DMS53 treated with DMSO at 0.1 percent for 48 hours (cell line): ENCODE data around the gene LZTS3.
"Not testable (repeated sequence)": the region's sequence is repeated elsewhere in the genome, so short reads cannot be mapped to it uniquely, and the experiment has no call there.

Experiments
- DNase-seq: peaks from one replicate; lab custom pipeline; 2025; ENCODE audit not compliant: unreplicated experiment; lab: John Stamatoyannopoulos, UW

LZTS3 gene

GRCh38 chr20:3168079-3168828, 5.1 kb downstream of the LZTS3 start:
- peak; percentile 81 for DNase-seq

GRCh38 chr20:3167738-3168078, 5.6 kb downstream of the LZTS3 start:
- no peak for DNase-seq

- DNase-seq: no peak
These were observed 6.4 kb downstream of the LZTS3 start for GRCh38 chr20:3166913-3167342.

- no peak for DNase-seq
These were observed 6.9 kb downstream of the LZTS3 start for GRCh38 chr20:3166338-3166912.

- peak; percentile 90 for DNase-seq
These were observed 7.6 kb downstream of the LZTS3 start for GRCh38 chr20:3165473-3166337.

GRCh38 chr20:3164763-3165410, 8.5 kb downstream of the LZTS3 start:
- peak; percentile 63 for DNase-seq

GRCh38 chr20:3164043-3164762, 9.1 kb downstream of the LZTS3 start:
- no peak for DNase-seq

- peak; percentile 61 for DNase-seq
These were observed 10.0 kb downstream of the LZTS3 start for GRCh38 chr20:3163099-3164042.

- peak; percentile 47 for DNase-seq
These were observed 11.2 kb downstream of the LZTS3 start for GRCh38 chr20:3162080-3162611.

- no peak for DNase-seq
These were observed 11.9 kb downstream of the LZTS3 start for GRCh38 chr20:3161316-3162079.

- DNase-seq: no peak
These were observed 12.9 kb downstream of the LZTS3 start for GRCh38 chr20:3160418-3160817.

- no peak for DNase-seq
These were observed 14.3 kb downstream of the LZTS3 start for GRCh38 chr20:3158968-3159431.

GRCh38 chr20:3157817-3158216, 15.5 kb downstream of the LZTS3 start:
- no peak for DNase-seq

- no peak for DNase-seq
These were observed 16.3 kb downstream of the LZTS3 start for GRCh38 chr20:3156811-3157619.

- DNase-seq: not testable (repeated sequence)
These were observed 21.2 kb downstream of the LZTS3 start for GRCh38 chr20:3152057-3152644.

- DNase-seq: no peak
These were observed 22.4 kb downstream of the LZTS3 start for GRCh38 chr20:3150908-3151307.

- DNase-seq: no peak
These were observed 26.5 kb downstream of the LZTS3 start for GRCh38 chr20:3146732-3147341.
